ENCODE measurements around the gene NCOA7.

NCOA7 gene, protein sequence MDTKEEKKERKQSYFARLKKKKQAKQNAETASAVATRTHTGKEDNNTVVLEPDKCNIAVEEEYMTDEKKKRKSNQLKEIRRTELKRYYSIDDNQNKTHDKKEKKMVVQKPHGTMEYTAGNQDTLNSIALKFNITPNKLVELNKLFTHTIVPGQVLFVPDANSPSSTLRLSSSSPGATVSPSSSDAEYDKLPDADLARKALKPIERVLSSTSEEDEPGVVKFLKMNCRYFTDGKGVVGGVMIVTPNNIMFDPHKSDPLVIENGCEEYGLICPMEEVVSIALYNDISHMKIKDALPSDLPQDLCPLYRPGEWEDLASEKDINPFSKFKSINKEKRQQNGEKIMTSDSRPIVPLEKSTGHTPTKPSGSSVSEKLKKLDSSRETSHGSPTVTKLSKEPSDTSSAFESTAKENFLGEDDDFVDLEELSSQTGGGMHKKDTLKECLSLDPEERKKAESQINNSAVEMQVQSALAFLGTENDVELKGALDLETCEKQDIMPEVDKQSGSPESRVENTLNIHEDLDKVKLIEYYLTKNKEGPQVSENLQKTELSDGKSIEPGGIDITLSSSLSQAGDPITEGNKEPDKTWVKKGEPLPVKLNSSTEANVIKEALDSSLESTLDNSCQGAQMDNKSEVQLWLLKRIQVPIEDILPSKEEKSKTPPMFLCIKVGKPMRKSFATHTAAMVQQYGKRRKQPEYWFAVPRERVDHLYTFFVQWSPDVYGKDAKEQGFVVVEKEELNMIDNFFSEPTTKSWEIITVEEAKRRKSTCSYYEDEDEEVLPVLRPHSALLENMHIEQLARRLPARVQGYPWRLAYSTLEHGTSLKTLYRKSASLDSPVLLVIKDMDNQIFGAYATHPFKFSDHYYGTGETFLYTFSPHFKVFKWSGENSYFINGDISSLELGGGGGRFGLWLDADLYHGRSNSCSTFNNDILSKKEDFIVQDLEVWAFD

DNA sequence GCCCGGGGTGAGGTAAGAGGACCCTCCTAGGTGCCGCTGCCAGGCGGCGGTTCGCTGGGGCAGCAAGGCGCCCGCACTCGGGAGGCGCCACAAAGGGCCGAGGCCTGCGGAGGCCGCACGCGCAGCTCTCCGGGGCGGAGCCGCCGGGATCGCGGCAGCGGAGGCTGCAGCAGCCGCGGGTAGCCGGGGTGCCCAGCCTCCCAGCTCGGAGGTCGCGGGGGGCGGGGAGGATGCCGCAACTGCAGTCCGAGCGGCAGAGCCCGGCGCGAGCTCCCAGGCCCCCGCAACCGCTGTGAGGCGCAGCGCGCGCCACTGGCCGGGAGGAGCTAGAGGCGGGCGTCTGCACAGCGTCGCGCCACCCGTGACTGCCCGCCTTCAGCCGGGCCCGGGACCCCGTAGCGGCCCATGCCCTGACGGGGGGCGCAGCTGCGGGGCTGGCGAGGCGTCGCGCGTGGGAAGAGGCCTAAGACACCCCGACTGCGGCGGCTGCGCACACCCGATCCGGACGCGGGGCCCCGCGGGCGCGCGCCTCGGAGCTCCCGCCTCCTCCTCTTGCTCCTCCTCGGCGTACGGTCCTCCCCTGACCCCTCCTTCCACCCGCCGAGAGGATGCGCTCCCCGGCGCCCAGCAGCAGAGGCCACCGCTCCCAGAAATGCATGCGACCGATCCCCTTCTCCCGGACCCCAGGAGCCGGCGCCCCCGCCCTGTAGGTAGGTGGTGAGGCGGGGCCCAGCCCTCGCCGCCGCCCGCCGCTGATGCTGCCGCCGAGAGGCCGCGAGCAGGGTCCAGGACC lies at the start of gene NCOA7:
Gene NCOA7, plus strand, starts transcription at position 603 of the 793 bp plus-strand sequence. CDS start 24,395 bp downstream, outside the sequence.
- peak; percentile 78 for DNase-seq

DNA sequence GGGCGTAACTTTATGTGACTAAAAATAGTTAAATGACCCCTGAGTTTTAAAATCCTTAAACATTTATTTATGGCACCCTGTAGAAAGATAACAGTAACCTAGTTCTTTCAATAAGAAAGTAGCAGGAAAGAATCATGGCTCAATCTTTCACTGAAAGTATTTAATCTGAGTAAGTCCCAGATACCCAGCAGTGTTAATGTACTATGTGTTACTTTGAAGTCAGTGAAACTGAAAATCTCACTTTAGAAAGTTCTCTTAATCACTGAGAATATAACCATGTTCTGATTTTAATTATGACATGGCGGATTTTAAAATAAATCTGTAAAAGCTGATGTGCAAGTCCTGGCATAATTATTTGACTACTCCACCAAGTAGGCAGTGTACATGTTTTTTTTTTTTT lies 49.4 kb upstream of the NCOA7 start:
- no peak for DNase-seq

DNA sequence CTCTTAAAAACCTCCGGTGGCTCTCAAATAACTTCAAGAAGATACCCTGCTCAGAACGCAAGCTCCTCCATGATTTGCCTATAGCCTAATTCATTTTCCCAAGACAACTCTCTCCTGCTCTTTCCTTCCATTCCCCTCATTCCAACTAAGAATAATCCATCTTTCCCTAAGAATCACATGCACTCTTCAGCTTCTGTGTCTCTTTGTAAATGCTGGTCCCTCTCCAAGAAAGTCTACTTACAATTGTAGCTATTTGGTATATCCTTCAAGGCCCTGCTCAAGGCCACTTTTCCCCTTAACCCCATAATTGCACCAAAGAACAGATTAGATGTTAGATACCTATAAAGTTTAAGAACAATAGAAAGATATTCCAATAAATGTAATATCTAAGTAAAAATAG lies 48.7 kb upstream of the NCOA7 start:
- DNase-seq: no peak

DNA sequence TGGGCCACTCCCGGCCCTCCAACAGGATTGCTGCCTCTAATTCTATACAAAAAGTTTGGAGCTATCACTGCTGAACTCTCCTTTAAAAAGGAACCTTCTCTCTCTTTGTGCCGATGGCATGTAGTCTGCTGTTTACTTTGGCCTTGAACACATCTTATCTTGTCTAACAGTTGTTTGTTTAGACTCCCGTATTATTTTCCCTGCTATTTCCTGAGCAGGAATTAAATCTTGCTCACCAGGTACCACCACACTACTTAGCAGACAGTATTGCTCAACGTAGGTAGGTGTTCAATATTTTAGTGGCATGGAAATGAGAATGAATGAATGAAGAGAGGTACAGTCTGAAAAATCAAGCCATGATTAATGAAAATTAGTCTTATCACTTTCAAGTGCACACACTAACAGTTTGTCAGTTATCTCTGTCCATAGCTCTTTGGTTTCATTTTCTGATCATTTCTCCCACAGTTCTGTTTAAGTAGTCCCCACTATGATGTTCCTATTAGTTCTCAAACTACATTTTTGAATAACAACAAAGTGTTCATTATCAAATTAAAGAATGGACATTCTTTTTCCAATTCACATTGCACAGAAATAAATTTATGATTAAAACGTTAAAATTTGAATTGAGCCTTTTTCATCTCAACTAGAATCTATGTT lies 48.2 kb upstream of the NCOA7 start:
- no peak for DNase-seq

DNA sequence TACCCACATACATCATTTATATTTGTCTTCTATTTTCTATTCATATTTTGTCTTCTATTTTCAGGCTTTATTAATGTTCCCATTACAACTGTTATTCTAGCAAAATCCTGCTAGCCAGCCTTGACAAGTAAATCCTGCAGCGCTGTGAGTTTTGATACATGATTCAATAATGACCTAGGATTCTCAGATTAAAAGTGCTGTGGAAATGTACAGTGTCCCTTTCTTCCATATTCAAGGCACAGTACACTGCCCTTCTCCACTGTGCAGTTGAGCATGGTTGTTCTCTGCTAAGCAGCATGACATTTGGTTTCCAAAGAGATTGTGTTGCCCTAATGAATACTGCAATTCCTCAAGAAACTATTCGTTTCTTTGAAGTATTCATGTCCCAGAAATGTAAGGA lies 47.2 kb upstream of the NCOA7 start:
- no peak for DNase-seq

DNA sequence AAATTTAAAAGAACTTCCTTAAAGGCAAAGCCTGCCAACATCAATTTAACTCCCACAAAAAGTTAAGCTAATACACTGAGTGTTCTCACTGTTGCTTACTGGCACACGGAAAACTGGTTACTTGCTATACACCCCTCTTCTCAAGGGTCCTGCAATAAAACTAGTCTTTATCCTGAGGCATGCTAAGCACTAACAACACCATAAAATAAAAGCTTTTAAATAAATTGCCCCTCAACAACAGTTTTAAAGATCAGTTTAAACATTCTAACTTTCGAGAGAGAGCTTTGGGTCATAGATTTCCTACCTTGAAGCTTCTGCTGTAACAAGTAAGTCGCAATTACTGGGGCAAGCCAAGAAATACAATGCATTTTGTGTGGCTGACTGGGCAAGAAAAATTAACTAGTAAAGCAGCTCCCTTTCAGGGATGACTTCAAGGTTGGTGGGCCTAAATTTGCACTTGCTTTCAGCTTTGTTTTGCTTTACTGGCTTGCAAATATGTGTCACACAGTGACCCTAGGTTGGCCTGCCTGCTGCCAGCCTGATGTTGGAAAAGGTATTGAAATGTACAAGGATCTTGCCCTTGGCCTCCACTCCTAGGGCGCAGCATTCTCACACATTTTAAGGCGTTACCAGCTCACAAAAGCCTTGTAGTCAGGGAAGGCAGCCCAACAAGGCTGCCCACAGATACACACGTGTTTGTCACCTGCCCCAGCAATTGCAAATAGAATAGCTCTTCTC lies 45.3 kb upstream of the NCOA7 start:
- DNase-seq: no peak

DNA sequence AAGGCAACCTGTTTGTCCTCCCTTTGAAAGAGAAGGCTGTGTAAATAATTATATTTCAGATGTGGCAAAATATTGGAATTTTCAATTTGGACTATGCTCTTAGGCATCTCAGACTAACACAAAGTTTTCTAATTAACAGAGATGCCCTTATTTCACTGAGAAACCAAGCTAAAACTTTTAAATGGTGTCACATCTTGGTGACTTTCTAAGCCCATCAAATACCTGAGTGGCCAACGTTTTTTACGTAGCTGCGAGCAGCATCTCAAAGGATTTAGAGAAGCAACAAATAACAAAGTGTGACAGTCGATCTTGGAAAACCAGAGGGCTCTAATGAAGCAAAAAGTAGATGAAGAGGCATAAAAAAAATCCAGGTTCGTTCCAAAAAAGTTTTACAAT lies 44.7 kb upstream of the NCOA7 start:
- DNase-seq: no peak

DNA sequence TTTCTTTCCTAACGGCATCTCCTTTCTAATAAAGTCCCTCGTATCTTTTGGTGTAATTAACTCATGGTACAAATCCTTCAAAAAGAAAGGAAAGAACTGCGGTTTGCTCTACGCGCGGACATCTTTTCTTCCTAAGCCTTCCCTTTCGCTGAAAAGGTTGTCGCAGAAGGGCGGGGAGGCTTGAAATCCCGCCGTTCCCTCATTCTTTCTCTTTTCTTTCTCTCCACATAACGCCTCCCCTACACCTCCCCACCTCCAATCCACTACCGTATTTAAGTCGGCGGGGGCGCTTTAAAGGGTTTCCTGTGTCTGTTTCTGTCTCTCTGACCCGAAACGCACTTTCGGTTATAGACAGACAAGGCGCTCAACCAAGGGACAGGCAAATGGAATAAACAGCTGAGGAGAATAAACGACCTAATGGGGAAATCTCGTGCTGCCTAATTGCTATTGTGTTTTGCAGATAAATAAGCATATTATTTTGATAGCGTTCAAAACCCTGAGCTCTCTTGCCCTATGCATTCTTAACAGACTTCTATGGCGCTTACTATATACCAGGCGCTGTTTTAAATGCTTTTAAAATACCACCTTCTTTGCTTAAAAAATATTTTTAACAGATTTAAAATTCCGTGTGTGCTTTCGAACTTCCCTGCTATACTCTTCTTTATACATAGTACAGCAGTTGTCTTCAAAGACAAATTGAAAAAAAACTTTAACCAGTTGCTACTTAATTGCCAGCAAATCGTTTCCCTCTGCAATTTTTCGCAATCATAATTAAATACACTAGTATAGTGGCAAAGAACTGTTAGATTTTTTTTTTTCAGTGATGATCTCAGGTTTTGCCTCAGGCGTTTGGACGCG lies 43.8 kb upstream of the NCOA7 start:
- DNase-seq: peak; percentile 39

DNA sequence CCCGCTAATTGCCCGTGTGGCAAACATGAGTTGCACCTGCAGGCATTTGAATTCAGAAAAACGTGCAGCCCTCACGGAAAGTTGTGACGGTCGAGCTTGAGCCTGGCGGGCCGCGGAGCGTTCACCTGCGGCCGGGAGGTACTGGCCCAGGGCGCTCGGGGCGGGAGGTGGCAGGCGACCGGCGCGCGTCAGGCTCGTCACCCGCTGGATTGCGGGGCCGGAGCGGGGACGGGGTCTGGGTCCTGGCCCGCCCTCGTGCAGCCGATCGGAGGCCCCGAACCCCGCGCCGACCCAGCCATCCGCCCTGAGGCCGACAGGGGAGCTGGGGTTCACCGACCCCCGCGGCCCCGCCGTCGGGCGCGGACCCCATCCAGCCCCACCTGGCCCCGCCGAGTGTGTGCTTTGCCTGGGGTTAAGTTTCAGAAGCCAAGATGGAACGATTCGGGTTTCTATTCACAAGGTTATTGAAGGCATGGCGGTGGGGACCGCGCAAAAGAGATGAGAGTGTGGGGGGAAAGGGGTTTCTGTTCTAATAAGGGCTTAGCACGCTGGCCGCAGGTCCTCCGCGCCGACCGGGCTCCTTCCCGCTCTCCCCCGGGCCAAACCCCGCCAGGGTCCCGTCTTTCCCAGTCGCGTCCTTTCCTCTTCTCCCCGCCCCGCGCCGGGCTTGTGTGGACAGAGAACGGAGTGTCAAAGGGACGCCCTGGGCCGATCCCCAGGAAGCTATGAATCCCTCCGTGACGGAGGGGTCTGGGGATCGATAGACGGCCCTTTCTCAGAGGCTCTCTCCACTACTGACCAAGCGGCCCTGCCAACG lies 43.0 kb upstream of the NCOA7 start:
- no peak for DNase-seq

DNA sequence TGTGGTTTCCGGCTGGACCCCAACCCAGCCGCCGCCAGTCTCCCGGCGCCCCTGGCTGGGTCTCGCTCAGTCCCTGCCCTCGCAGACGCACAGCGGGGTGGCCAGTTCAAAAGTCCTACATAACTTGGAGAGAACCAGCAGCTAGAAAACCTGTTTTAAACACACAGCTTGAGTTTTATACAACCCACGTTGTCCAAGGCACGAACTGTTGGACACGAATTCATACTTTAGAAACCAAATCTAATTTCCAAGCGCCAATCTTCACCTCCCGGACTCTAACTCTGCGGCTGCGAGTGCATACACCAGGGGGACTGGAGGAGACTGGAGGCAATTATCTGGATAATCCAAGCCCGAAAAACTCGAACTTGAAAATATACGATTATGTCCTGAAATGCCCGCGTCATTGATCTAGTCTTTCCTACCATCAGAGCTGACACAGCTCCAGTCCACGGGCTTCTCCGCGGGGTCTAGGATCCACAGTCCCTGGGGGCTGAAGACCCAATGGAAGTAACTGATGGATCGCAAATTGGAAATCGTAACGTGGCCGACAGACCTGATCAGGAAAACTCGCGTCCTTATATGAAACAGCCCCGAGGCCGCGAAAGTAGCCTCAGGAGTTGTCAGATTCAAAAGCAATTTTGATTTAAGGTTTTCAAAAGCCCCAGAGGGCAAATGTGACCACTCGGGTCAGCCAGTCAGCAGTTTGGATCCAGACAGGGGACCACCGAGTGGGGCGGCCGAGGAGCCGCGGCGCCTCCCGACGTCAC lies 42.2 kb upstream of the NCOA7 start:
- DNase-seq: peak; percentile 17

DNA sequence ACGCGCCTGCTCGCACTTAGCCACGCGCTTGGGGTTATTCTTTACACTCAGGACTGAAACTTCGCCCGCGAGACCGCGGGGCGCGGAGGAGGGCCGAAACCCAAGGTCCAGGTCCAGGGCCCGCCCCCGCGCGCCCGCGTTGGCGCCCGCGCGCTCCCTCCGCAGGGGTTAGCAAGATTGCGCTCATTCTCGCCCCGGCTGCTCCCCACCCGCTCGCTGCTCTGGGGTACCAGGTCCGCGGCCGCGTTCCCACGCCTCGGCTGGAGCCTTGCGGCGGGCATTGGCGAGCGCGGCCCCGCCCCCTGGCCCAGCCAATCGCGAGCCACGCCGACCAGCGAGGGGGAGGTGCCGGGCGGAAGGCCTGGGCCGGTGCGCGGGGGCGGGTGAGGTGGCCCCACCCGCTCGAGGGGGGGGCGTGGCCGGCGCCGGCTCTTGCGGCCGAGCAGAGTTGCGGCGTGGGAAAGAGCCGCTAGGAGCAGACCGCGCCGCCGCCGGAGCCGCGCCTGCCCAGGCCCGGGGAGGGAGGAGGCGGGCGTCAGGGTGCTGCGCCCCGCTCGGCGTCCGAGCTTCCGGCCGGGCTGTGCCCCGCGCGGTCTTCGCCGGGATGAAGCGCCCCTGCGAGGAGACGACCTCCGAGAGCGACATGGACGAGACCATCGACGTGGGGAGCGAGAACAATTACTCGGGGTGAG lies 41.4 kb upstream of the NCOA7 start, which contains the start of gene HEY2:
Gene HEY2, plus strand, starts transcription at position 460 of the 692 bp plus-strand sequence. Its CDS starts 145 bp downstream, at position 605.
- DNase-seq: peak; percentile 88

DNA sequence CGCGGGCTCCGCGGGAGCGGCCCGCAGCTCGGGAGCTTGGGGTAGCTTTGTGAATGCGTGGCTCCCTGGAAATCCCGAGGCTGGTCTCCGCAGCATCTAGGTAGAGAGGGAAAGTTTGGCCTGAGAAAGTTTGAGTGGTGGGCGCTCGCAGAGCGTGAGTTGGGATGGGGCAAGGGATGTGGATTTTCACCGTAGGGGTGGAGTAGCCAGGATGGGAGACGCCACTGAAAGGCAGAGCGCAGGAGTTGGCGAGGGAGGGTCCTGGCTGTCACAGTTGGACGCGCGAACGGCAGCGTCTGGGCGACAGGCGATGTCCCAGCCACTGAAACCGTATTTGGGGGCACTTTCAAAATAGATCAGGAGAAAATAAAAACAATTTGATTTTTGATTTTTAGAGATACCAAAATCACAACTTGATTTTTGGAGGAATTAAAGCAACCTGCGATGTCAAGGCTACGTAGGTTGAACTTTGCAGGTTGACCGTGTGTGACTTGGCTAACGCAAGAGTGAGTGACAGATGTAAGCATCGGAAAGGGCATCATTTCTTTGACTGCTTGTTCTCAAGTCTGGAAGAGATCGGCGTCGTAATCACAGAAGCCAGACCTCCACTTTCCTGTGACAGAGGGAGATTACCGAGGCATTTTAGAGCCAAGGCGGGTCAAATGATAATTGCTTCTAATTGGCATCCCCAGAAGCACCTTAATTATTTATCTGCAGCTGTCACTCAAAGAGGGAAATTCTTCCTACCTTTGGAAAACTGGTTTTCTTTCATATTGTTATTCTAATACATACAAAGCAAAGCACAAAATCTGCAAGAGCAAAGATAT lies 40.7 kb upstream of the NCOA7 start:
- DNase-seq: no peak

DNA sequence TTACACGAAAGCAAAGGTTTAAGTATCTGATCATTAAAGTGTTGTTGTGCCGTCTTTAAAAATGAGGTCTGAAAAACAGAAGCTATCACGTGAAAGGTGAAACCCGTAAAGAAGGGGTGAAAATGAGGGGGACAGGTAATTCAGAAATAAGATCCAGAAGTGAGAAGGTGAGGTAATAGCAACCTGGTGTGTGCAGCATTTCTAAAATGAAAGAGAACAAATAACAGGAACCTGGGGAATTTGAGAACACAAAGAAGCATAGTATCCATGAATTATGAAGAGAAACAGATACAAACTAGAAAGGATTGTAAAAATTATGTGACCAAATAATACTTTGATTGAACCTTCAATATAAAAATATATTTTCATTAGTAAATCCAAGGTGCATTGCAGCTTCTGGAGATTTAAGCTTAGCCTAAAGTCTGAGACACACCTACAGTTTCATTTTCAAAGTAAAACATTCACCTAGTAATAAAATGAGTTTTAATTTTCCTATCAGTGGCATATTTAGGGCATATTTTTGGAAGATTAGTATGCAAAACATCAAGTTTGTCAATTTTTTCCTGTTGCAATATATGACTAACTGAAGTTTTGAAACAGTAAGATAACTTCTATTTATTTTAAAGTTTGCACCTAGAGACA lies 39.9 kb upstream of the NCOA7 start:
- no peak for DNase-seq

DNA sequence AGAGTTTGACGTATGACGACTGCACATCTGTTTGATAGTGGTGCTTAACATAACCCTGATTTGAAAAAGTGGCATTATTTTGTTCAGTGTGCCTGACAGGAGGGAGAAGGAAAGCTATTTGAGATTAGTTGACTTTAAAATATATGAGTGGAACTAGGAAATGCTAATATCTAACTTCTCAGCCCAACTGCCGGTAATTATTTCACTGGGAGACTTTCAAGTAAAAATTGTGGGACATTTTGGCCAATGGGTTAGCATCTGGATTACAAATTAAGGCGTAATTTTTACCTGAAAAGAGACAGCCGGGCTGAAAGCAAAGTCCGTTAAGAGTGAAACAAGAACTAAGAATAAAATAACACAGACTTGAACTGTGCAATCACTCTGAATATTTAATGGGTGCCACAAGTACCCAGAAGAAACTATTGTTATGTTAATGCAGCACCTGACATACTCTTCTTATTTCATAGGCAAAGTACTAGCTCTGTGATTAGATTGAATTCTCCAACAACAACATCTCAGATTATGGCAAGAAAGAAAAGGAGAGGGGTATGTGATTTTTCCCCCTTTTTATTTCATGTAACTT lies 39.3 kb upstream of the NCOA7 start:
- DNase-seq: no peak

DNA sequence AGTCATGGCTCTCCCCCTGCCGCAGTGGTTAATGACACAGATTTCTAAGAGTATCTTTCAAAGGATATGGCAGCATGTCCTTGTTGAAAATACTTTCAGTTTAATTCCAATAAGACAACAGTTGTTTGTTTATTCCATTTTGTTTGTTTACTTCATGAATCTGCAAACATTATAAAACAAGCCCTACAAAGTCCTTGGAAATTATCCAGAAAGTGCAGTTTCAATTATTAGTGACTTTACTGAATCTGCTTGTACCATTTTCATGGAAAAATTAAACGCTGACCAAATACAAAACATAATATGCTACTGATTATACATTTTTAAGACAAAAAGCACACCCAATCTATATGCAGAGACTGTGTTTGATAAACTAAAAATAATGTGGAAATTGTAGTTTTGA lies 38.0 kb upstream of the NCOA7 start:
- DNase-seq: no peak

DNA sequence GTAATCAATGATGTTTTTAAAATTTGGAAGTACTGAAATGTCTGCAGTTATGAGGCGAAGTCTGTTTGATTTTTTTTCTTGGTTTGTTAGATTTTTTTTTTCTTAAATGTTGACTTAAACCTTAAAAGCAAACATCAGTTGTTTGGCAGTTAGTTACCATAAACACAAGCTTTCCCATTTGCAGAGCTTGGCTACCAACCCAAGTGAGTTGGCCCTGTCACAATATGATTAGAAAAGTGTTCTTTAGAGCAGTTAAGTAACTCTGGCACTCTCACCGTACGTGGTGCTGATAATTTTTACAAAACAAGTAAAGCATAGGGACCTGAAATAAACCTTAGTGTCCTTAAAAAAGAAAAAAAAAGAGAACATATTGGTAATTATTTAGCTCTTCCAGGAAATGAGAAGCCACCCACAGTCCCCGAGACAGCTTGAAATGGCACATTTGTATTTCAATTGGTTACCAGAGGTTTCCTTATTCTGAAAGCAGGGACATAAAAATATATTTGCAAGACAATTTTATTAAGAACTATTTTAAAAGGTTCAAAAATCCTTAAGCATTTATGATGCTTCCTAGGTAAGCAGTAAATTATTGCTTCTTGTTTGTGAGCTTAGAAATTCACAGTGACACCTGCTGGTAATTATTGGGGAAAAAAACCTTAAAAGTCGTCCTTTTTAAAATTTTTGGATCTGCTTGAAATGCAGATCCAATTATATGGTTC lies 37.4 kb upstream of the NCOA7 start:
- no peak for DNase-seq
